GM12878 (cell line): ENCODE data around the gene ARHGEF37. TPM values are rescaled to one million over a fixed set of nuclear protein-coding genes. Genes with fewer than 3 reads are reported as not detected.

Experiments
- ATAC-seq: fragments of 200-7000 bp; cut with Tn5 transposase; 3 replicates; pipeline ENCODE4 v1.9.1; 2020; ENCODE audit warnings: mild to moderate bottlenecking, moderate library complexity
- BruUV-seq: library from RNA; stranded (reverse); fragments of 400-500 nt; replicated peaks from 2 replicates; lab custom pipeline; 2021; lab: Mats Ljungman, UMichigan
- CTCF ChIA-PET: fragments of 300-600 bp; sonication (Branson Sonifier 250); formaldehyde crosslinking; extraction: SDS; loops from one replicate; lab custom pipeline; 2021; ENCODE audit warnings: inconsistent platforms; lab: Yijun Ruan, JAX
- POLR2A ChIA-PET: fragments of 350-600 bp; formaldehyde crosslinking; extraction: SDS; loops from one replicate; lab custom pipeline; 2021; ENCODE audit warnings: inconsistent platforms; lab: Charles Lee
- RAD21 ChIA-PET: fragments of 300-600 bp; sonication (Branson Sonifier 250); formaldehyde crosslinking; loops from one replicate; lab custom pipeline; 2023; ENCODE audit warnings: antibody characterized with exemption; ENCODE audit not compliant: unreplicated experiment; lab: Charles Lee
- SMC1A ChIA-PET: fragments of 300-600 bp; sonication (Branson Sonifier 250); formaldehyde crosslinking; loops from one replicate; lab custom pipeline; 2023; ENCODE audit not compliant: unreplicated experiment, uncharacterized antibody; lab: Charles Lee
- DNase-seq: peaks from one replicate; pipeline ENCODE4 v3.0.0-alpha.2; 2011; ENCODE audit warnings: low read depth, low spot score
- FAIRE-seq: peaks from 3 replicates; lab custom pipeline; 2011; peaks lifted over from hg19 to GRCh38; lab: Jason Lieb, UNC
- H2AFZ ChIP-seq: 2 replicates; pipeline ENCODE4 v1.6.0; 2011; ENCODE audit warnings: low read depth, low read length, control low read depth; ENCODE audit not compliant: control insufficient read depth
- H3K27ac ChIP-seq: 2 replicates; pipeline ENCODE4 v1.5.1; 2011; ENCODE audit warnings: control low read depth; ENCODE audit not compliant: control insufficient read depth, insufficient read depth
- H3K27me3 ChIP-seq, 2 experiments: replicated peaks in 1 of 2; 2 replicates each; pipeline versions ENCODE4 v1.6.0 to v1.6.1; 2011; ENCODE audit warnings: low read length in 1 of 2; ENCODE audit not compliant: control insufficient read depth in 2 of 2, insufficient read depth in 2 of 2
- H3K36me3 ChIP-seq, 2 experiments: 2 replicates each; pipeline ENCODE4 v1.5.1; 2011; ENCODE audit warnings: low read length in 1 of 2; ENCODE audit not compliant: control insufficient read depth in 2 of 2, insufficient read depth in 2 of 2
- H3K4me1 ChIP-seq: 2 replicates; pipeline ENCODE4 v1.6.1; 2011; ENCODE audit warnings: mild to moderate bottlenecking, low read length, moderate library complexity, mixed read lengths; ENCODE audit not compliant: control insufficient read depth, insufficient read depth
- H3K4me2 ChIP-seq: 2 replicates; pipeline ENCODE4 v1.6.0; 2011; ENCODE audit warnings: control low read depth; ENCODE audit not compliant: control insufficient read depth, insufficient read depth
- H3K4me3 ChIP-seq: fragments of 200-600 bp; sonication (generic); 2 replicates; pipeline ENCODE4 v1.5.1; 2016
- H3K79me2 ChIP-seq: 2 replicates; pipeline ENCODE4 v1.6.0; 2011; ENCODE audit warnings: low read length; ENCODE audit not compliant: control insufficient read depth, insufficient read depth
- H3K9ac ChIP-seq: 2 replicates; pipeline ENCODE4 v1.8.0; 2011; ENCODE audit warnings: low read length, control low read depth, mixed read lengths; ENCODE audit not compliant: control insufficient read depth, insufficient read depth
- H3K9me3 ChIP-seq: replicated peaks from 3 replicates; pipeline ENCODE4 v1.5.1; 2011; ENCODE audit warnings: mild to moderate bottlenecking, low read length; ENCODE audit not compliant: control insufficient read depth, insufficient read depth
- H4K20me1 ChIP-seq: 2 replicates; pipeline ENCODE4 v1.6.0; 2011; ENCODE audit not compliant: control insufficient read depth, insufficient read depth
- BCL3 ChIP-seq: IDR thresholded peaks from 2 replicates; pipeline ENCODE4 v1.6.1; 2011; ENCODE audit warnings: borderline replicate concordance, low read depth, mild to moderate bottlenecking, moderate library complexity, low read length; ENCODE audit not compliant: insufficient read depth, poor library complexity, severe bottlenecking
- BHLHE40 ChIP-seq, 2 experiments: fragments of 450-650 bp in 1 of 2; IDR thresholded peaks; 2 replicates each; pipeline ENCODE4 v1.6.1; 2011 to 2017; ENCODE audit warnings: low read depth in 2 of 2, borderline replicate concordance in 1 of 2, improper control_type of control experiment in 1 of 2, low read length in 1 of 2, mild to moderate bottlenecking in 1 of 2
- BRCA1 ChIP-seq: IDR thresholded peaks from 2 replicates; pipeline ENCODE4 v1.6.1; 2011; ENCODE audit warnings: low read depth, low read length, improper control_type of control experiment
- CHD1 ChIP-seq: IDR thresholded peaks from 2 replicates; pipeline ENCODE4 v1.6.1; 2012; ENCODE audit warnings: low read depth, low read length, improper control_type of control experiment
- CREB1 ChIP-seq: IDR thresholded peaks from 2 replicates; pipeline ENCODE4 v1.6.1; 2012; ENCODE audit warnings: low read depth, mild to moderate bottlenecking, inconsistent platforms
- E2F4 ChIP-seq: IDR thresholded peaks from 2 replicates; pipeline ENCODE4 v1.6.1; 2012; ENCODE audit warnings: low read depth, low read length, improper control_type of control experiment
- FOXM1 ChIP-seq: IDR thresholded peaks from 2 replicates; pipeline ENCODE4 v1.6.1; 2012; ENCODE audit warnings: low read depth, mild to moderate bottlenecking, inconsistent platforms, low read length, moderate library complexity
- HDGF ChIP-seq: fragments of 450-650 bp; IDR thresholded peaks from 2 replicates; pipeline ENCODE4 v1.6.1; 2016; ENCODE audit warnings: antibody characterized with exemption
- MYC ChIP-seq: IDR thresholded peaks from 2 replicates; pipeline ENCODE4 v1.6.1; 2011; ENCODE audit warnings: mild to moderate bottlenecking, low read length, moderate library complexity, inconsistent platforms; ENCODE audit not compliant: insufficient read depth, insufficient replicate concordance, insufficient read length, severe bottlenecking
- NR2C2 ChIP-seq: IDR thresholded peaks from 2 replicates; pipeline ENCODE4 v1.6.1; 2011; ENCODE audit warnings: borderline replicate concordance, low read depth; ENCODE audit not compliant: control insufficient read depth, insufficient read length
- POLR2A ChIP-seq: IDR thresholded peaks from 2 replicates; pipeline ENCODE4 v1.6.1; 2011; ENCODE audit warnings: low read depth, mild to moderate bottlenecking, low read length
- RCOR1 ChIP-seq: conservative IDR thresholded peaks from 2 replicates; pipeline ENCODE4 v1.6.1; 2012; ENCODE audit warnings: low read depth, low read length, improper control_type of control experiment
- ZBTB4 ChIP-seq: fragments of 450-650 bp; formaldehyde crosslinking; IDR thresholded peaks from 2 replicates; pipeline ENCODE4 v1.4.0; 2022; ENCODE audit warnings: mild to moderate bottlenecking, moderate library complexity
- ZNF217 ChIP-seq: fragments of 450-650 bp; IDR thresholded peaks from 2 replicates; pipeline ENCODE4 v1.6.1; 2017; ENCODE audit warnings: antibody characterized with exemption, mild to moderate bottlenecking
- ZNF384 ChIP-seq: IDR thresholded peaks from 2 replicates; pipeline ENCODE4 v1.6.1; 2012; ENCODE audit warnings: low read depth, mild to moderate bottlenecking, low read length, improper control_type of control experiment, borderline replicate concordance
- ZZZ3 ChIP-seq: IDR thresholded peaks from 2 replicates; pipeline ENCODE4 v1.6.1; 2011; ENCODE audit warnings: low read depth; ENCODE audit not compliant: control insufficient read depth, insufficient read length
- WGBS: methylation state at CpG from one replicate; pipeline ENCODE4 v1.1.6; 2016; ENCODE audit warnings: low lambda C conversion rate; ENCODE audit not compliant: insufficient replicate concordance, insufficient coverage; ENCODE audit errors: missing lambda C conversion rate; 5-methylcytosine and 5-hydroxymethylcytosine counted together
- in situ Hi-C: fragments of 300-500 bp; cut with MboI; formaldehyde crosslinking; loops from 9 replicates; pipeline ENCODE4 v1.14.3; 2018; ENCODE audit warnings: mixed read lengths
- intact Hi-C: fragments of 100-400 bp; cut with micrococcal nuclease; formaldehyde crosslinking; loops from one replicate; pipeline ENCODE4 v1.14.2; 2022; ENCODE audit not compliant: unreplicated experiment
- polyA plus RNA-seq, 11 experiments: library from polyadenylated mRNA; depleted of rRNA in 4 of 11; unstranded in 6 of 11; stranded (reverse) in 5 of 11; fragments of >200 nt; fragmentation: Nextera tagmentation in 4 of 11; fragmentation: Illumina TruSeq in 1 of 11; extraction: Ambion mirVana in 4 of 11; extraction: Trizol in 1 of 11; gene quantifications; 1 replicate in 1 of 11; 2 replicates in 10 of 11; pipeline versions ENCODE4 v1.2.1 to v1.2.3, GENCODE V29; 2011 to 2016; ENCODE audit warnings: inconsistent platforms in 2 of 11, missing spikeins in 2 of 11, low read depth in 1 of 11
- total RNA-seq, 4 experiments: library from RNA; depleted of rRNA in 3 of 4; stranded (reverse); fragments of >200 nt in 3 of 4; fragmentation: Illumina TruSeq in 1 of 4; extraction: Trizol in 1 of 4; gene quantifications; 2 replicates each; pipeline versions ENCODE4 v1.2.1 to v1.2.3, GENCODE V29; 2013 to 2021

Gene ARHGEF37
- total and polyA plus RNA-seq, 10 of the 15 experiments (the other 5 are each of a cell fraction or from before 2014, with no cell fraction given), result 0.16 to 1.1 (median 0.63) TPM

- H4K20me1 ChIP-seq, result no peaks in the 10 kb centered on the region
- H3K27ac ChIP-seq, result no peak overlapping the region
- H3K27me3 ChIP-seq, result no peaks in the 10 kb centered on the region
- no TSS peak for BruUV-seq
- no peak overlapping the region for H3K4me3 ChIP-seq
- POLR2A ChIA-PET, result no interaction called here
- H3K4me2 ChIP-seq, result no peak overlapping the region
- CTCF ChIA-PET, result interaction anchor here (3.2 kb wide), 1 partner anchor 157 kb away, joined by 14 read pairs; no protein-coding TSS in a partner anchor
- H2AFZ ChIP-seq, result no peak overlapping the region
- SMC1A ChIA-PET, result interaction anchor here (0.8 to 1.5 kb wide), 5 partner anchors 12 to 182 kb away, joined by 3 to 7 read pairs (median 3); no protein-coding TSS in a partner anchor
- H3K36me3 ChIP-seq, result no peaks in the 10 kb centered on the region
- no peak for ATAC-seq
- RAD21 ChIA-PET, result interaction anchor here (1.6 kb wide), 1 partner anchor 155 kb away, joined by 6 read pairs; no protein-coding TSS in a partner anchor
- intact Hi-C loops (no loop called here), in situ Hi-C loops (no loop called here)
- H3K79me2 ChIP-seq, result no peaks in the 10 kb centered on the region
- peaks cover 5% of the 10 kb centered on the region; the same call in 2 of the 3 replicates for H3K9me3 ChIP-seq
- H3K4me1 ChIP-seq, result peaks cover 14% of the 10 kb centered on the region
- H3K9ac ChIP-seq, result no peak overlapping the region
- WGBS, result 80% methylated on average over 5 of the region's 5 CpGs
- no peak for DNase-seq
- FAIRE-seq, result no peak
- TF ChIP-seq BCL3 (no peak), CREB1 (no peak), ZNF384 (no peak), NR2C2 (no peak), ZNF217 (no peak), CHD1 (no peak), HDGF (no peak), FOXM1 (no peak), BHLHE40 (IDR thresholded peaks at IDR 0.05; ENCODE audit: borderline replicate concordance in 1 of 2, low read depth in 2 of 2, low read length in 1 of 2) (no peak), ZBTB4 (no peak), BRCA1 (no peak), POLR2A (no peak), RCOR1 (no peak), E2F4 (no peak), ZZZ3 (no peak), MYC (no peak)
Observed at GRCh38 chr5:149671544-149671943, 90.2 kb downstream of the ARHGEF37 start.
